Measurements from ENCODE around the gene NTM.

GRCh38 chr11:131402040-131402439 is 31.6 kb downstream of the NTM start:
- TF ChIP-seq CTCF (IDR thresholded peaks at IDR 0.05): no peak
- no peak for TF ChIP-seq POLR2A (IDR thresholded peaks at IDR 0.05)

Measured in uterus (tissue), 2 donors.